Fibroblast of mammary gland (primary cell): ENCODE data around the gene CLTCL1.

Experiments
- DNase-seq: peaks from one replicate; pipeline ENCODE4 v3.0.0-alpha.2; 2010; ENCODE audit warnings: low read depth
- H3K4me3 ChIP-seq: 2 replicates; pipeline ENCODE4 v1.5.1; 2011; ENCODE audit warnings: low read depth, mild to moderate bottlenecking, low read length, moderate library complexity; ENCODE audit not compliant: control insufficient read depth
- TF ChIP-seq, protein P1 (sequence below): conservative IDR thresholded peaks from 2 replicates; pipeline ENCODE4 v1.5.1; 2011; ENCODE audit warnings: low read depth, low read length, inconsistent platforms; ENCODE audit not compliant: control insufficient read depth, insufficient read depth

CLTCL1 gene

DNA sequence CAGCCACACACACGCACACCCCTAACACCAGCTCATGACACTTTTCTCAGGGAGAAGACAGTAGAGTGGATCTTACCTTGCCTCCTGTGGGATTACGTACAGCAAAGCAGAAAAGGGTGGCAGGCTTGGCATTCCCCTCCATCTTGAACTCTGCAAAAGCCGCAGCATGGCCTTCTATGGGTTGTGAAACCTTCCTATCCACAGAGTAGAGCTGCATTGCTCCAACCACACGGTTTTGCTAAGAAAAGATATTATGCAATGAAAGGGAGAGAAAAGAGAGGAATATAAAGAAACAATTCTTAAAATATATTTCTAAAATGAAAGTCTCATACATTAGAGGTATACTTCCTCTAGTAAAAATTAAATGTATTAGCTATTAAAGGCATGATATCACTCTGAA lies 48.8 kb downstream of the CLTCL1 start:
- TF ChIP-seq, protein P1, sequence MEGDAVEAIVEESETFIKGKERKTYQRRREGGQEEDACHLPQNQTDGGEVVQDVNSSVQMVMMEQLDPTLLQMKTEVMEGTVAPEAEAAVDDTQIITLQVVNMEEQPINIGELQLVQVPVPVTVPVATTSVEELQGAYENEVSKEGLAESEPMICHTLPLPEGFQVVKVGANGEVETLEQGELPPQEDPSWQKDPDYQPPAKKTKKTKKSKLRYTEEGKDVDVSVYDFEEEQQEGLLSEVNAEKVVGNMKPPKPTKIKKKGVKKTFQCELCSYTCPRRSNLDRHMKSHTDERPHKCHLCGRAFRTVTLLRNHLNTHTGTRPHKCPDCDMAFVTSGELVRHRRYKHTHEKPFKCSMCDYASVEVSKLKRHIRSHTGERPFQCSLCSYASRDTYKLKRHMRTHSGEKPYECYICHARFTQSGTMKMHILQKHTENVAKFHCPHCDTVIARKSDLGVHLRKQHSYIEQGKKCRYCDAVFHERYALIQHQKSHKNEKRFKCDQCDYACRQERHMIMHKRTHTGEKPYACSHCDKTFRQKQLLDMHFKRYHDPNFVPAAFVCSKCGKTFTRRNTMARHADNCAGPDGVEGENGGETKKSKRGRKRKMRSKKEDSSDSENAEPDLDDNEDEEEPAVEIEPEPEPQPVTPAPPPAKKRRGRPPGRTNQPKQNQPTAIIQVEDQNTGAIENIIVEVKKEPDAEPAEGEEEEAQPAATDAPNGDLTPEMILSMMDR: no peak
- no peak overlapping the region for H3K4me3 ChIP-seq
- no peak for DNase-seq

DNA sequence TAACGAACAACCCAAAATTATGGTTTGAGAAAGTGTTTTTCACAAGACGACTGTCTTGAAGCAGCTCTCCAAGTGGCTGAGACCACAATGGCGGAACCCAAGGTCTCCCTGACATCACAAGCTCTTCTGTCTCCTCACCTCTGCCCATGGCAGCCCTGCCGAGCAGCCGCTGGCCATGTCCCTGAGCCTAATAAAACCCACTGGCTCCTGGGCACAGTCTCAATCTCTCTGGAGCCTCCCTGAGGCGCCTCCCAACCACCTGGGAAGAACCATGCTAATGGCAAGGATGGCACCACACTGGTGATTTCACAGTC lies 50.0 kb downstream of the CLTCL1 start:
- TF ChIP-seq, protein P1: no peak
- DNase-seq: no peak
- no peak overlapping the region for H3K4me3 ChIP-seq

DNA sequence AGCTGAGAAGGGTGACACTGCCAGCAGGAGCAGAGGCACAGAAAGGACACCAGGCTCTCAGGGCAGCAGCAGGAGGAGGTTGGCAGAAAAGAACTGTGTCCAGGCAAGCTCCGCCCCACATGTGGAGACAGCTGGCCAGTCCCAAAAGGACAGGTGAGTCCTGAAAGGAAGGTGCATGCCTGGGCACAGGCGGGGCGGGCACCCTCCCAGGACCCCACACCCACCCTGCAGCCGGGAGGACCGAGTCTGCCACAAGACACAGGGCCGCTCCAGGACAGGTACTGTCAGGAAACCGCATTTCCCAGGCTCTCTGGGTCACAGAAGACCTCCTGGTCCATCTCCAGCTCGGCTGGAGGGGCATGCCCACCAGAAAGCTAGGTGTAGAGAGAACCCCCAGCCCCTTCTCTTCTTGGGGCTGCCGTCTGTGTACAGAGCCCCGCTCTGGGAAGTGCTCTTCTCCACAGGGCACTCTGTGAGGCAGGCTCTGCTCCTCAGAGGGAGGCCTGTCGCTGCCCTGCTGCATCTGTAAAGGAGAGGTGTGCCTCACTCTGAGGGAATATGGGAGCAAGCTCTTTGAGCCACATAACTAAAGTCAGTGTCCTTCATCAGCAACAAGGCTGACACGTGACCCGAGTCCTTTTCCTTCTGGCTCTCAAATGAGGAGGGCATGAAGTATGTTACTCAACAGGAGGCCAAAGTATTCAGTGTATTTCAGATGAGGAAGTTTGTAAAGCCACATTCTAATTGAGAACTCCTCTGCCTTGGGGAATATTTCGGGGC lies 50.5 kb downstream of the CLTCL1 start:
- H3K4me3 ChIP-seq: no peak overlapping the region
- DNase-seq: no peak
- TF ChIP-seq, protein P1: no peak

DNA sequence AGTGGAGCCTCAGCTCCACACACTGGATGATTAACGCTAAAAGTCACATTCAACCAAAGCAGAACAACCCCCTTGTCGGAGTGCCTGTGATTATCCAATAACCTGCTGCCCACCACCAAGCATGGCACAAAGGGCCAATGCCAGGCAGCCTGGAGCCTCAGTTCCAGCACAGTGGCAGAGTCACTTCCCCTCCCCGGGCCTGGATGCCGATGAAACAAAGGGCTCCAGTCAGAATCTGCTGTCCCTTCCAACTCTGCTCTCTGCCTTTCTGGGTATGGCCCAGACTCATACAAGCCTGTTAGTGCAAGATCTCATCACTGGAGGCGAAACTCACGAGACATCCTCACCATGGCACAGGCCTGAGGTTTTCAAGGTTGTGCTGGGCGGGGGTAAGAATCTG lies 52.1 kb downstream of the CLTCL1 start:
- no peak for DNase-seq
- TF ChIP-seq, protein P1: no peak

DNA sequence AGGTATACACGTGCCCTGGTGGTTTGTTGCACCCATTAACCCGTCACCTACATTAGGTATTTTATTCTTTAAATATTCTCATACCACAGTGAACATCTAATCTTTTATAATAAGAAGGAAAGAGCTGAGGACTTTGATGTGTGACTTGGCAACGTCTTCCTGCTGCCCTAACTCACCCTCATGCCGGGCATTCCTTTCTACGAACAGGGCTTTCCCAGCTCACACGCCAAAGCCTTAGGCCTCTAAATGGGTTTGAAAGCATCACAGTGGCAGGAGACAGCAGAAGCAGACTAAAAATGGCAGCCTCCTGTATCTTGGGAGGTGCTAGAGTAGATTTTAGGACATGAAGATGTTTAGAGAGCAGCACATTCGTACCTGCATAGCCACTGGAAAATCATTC lies 52.6 kb downstream of the CLTCL1 start:
- no peak overlapping the region for H3K4me3 ChIP-seq
- DNase-seq: no peak
- TF ChIP-seq, protein P1: no peak

More for the DNA sequence above, 52.1 kb downstream of the CLTCL1 start:
- no peak overlapping the region for H3K4me3 ChIP-seq

DNA sequence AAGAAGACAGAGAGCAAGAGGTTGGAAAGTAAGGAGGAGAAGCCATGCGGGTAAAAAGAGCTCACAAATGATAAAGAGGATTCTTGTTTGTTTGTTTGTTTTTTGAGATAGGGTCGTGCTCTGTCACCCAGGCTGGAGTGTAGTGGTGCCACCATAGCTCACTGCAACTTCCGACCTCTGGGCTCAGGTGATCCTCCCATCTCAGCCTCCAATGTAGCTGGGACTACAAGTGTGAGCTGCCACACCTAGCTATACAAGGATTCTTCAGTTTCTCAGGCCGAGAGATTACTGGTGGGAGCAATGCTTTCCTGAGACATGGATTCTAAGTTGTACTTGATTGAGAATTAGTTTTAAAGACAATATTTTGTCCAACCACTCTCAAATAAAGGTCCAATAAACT lies 55.6 kb downstream of the CLTCL1 start:
- no peak for DNase-seq
- H3K4me3 ChIP-seq: no peak overlapping the region
- TF ChIP-seq, protein P1: no peak
